Esophagus squamous epithelium (tissue), 4 donors: ENCODE results near the gene DSTYK.

Experiments used
- CTCF ChIP-seq, 6 experiments: fragments of 450-650 bp in 4 of 6; fragments of 200-600 bp in 2 of 6; sonication (generic) in 2 of 6; IDR thresholded peaks; one replicate each; pipeline ENCODE4 v1.5.1; 2016 to 2019; ENCODE audit warnings: antibody characterized with exemption in 6 of 6, mild to moderate bottlenecking in 4 of 6, moderate library complexity in 4 of 6
- POLR2A ChIP-seq, 4 donors: fragments of 450-650 bp; IDR thresholded peaks; one replicate each; pipeline ENCODE4 v1.6.1; 2017; ENCODE audit warnings: antibody characterized with exemption in 4 of 4, mild to moderate bottlenecking in 4 of 4, moderate library complexity in 3 of 4

- TF ChIP-seq CTCF (IDR thresholded peaks at IDR 0.05) (no peak), POLR2A (IDR thresholded peaks at IDR 0.05) (no peak)
These were observed 59.0 kb downstream of the DSTYK start for GRCh38 chr1:205152505-205152904.
